Aorta (tissue), 5 donors: ENCODE results near the gene SMARCAD1. TPM values are rescaled to one million over a fixed set of nuclear protein-coding genes. Genes with fewer than 3 reads are reported as not detected.
"Not testable (repeated sequence)": the region's sequence is repeated elsewhere in the genome, so short reads cannot be mapped to it uniquely, and the experiment has no call there.

Source experiments
- ATAC-seq: fragments of 200-7000 bp; cut with Tn5 transposase; one replicate; pipeline ENCODE4 v1.9.1; 2022; ENCODE audit warnings: moderate library complexity; ENCODE audit not compliant: low FRiP score
- DNase-seq, 2 donors: peaks; one replicate each; pipeline ENCODE4 v3.0.0-alpha.2; 2020
- H3K27ac ChIP-seq, 2 donors: one replicate each; pipeline ENCODE4 v1.5.1; 2013; ENCODE audit warnings: low read length in 2 of 2, mild to moderate bottlenecking in 2 of 2, moderate library complexity in 2 of 2, control low read depth in 1 of 2, inconsistent platforms in 1 of 2, low read depth in 1 of 2
- H3K27me3 ChIP-seq, 2 donors: one replicate each; pipeline ENCODE4 v1.6.1; 2013; ENCODE audit warnings: control low read depth in 1 of 2, low read length in 1 of 2, mild to moderate bottlenecking in 1 of 2, moderate library complexity in 1 of 2; ENCODE audit not compliant: insufficient read depth in 2 of 2, control insufficient read depth in 1 of 2
- H3K36me3 ChIP-seq, 2 donors: one replicate each; pipeline ENCODE4 v1.6.1; 2013; ENCODE audit warnings: control low read depth in 1 of 2, low read length in 1 of 2, mild to moderate bottlenecking in 1 of 2; ENCODE audit not compliant: insufficient read depth in 2 of 2, control insufficient read depth in 1 of 2
- H3K4me1 ChIP-seq, 2 donors: one replicate each; pipeline ENCODE4 v1.6.1; 2013; ENCODE audit warnings: low read length in 2 of 2, control low read depth in 1 of 2, mild to moderate bottlenecking in 1 of 2, moderate library complexity in 1 of 2; ENCODE audit not compliant: insufficient read depth in 2 of 2, control insufficient read depth in 1 of 2
- H3K4me3 ChIP-seq, 2 donors: one replicate each; pipeline ENCODE4 v1.5.1; 2013; ENCODE audit warnings: low read length in 2 of 2, control low read depth in 1 of 2, mild to moderate bottlenecking in 1 of 2
- H3K9me3 ChIP-seq: one replicate; pipeline ENCODE4 v1.6.1; 2013; ENCODE audit warnings: mild to moderate bottlenecking, low read length; ENCODE audit not compliant: control insufficient read depth
- WGBS, 2 donors: extraction: QIAGEN DNeasy Blood & Tissue Kit; methylation state at CpG; one replicate each; pipeline ENCODE4 v1.1.7; 2013; 5-methylcytosine and 5-hydroxymethylcytosine counted together
- intact Hi-C, 2 donors: fragments of 100-400 bp; cut with DNase I; formaldehyde crosslinking; loops; one replicate each; pipeline versions ENCODE4 v1.14.2 to v1.15.0; 2022
- polyA plus RNA-seq, 2 donors: library from polyadenylated mRNA; stranded (reverse); fragments of 200-250 nt; gene quantifications; one replicate each; pipeline ENCODE4 v1.2.3, GENCODE V29; 2013
- total RNA-seq, 2 donors: library from RNA; stranded (reverse); fragmentation: NEBNext Ultra II Directional; extraction: Animal tissue kit (Norgen Biotek cat#: 25700); gene quantifications; one replicate each; pipeline ENCODE4 v1.2.1, GENCODE V29; 2021
- donor health status: healthy with polysubstance abuse.
- donor health status: Bipolar disorder and iron deficiency.
- donor health status: DM: no; HTN: no; CAD: no.
- donor health status: DM: no; HTN: no; CAD: no.
- donor health status: DM: yes; HTN: yes; CAD: no.

The SMARCAD1 gene
- total and polyA plus RNA-seq, 4 donors: 2.9 to 27.8 (median 15.1) TPM

GRCh38 chr4:94336791-94337190, 129.1 kb downstream of the SMARCAD1 start:
- H3K4me3 ChIP-seq, H3K27me3 ChIP-seq, intact Hi-C loops, H3K36me3 ChIP-seq, DNase-seq, H3K9me3 ChIP-seq, ATAC-seq, H3K27ac ChIP-seq, H3K4me1 ChIP-seq: not testable (repeated sequence)
- 90 to 93% methylated on average over 5 of the region's 5 CpGs for WGBS, 2 donors

DNA sequence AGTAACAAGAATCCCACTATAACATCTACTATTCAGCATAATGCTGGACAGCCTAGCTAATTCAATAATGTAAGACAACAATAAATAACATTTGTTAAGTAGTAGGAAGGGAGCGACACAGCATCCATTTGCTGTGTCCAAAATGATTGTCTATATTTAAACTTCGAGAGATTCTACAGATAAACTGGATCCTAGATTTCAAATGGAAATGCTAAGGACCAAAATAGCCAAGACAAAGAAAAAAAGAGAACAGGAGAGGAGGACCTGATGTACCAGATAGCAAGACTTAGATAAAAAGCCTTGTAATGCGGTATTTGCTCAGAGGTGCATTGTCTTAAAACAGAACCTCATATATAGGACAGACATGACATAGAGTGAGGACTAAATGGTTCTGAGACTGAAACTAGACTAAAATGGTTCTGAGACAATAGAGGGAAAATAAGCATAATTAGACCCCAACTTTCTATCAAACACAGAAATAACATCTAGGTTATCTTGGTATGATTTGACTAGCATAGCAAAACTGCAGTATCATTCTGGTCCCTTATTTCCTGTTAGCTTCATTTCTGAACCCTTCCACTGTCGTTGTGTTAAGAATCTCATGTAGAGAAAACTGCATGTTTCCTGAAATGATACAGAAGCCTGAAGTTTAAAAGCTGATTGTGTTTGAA, 131.2 kb downstream of the SMARCAD1 start:
- 75% methylated on average over 4 of the region's 4 CpGs for WGBS, 2 donors
- no peaks in the 10 kb centered on the region for H3K36me3 ChIP-seq
- intact Hi-C loops: no loop called here
- H3K9me3 ChIP-seq: no peaks in the 10 kb centered on the region
- H3K4me1 ChIP-seq: no peaks in the 10 kb centered on the region
- ATAC-seq: no peak
- no peak overlapping the region for H3K27ac ChIP-seq
- no peaks in the 10 kb centered on the region for H3K27me3 ChIP-seq
- DNase-seq: no peak
- no peak overlapping the region for H3K4me3 ChIP-seq

DNA sequence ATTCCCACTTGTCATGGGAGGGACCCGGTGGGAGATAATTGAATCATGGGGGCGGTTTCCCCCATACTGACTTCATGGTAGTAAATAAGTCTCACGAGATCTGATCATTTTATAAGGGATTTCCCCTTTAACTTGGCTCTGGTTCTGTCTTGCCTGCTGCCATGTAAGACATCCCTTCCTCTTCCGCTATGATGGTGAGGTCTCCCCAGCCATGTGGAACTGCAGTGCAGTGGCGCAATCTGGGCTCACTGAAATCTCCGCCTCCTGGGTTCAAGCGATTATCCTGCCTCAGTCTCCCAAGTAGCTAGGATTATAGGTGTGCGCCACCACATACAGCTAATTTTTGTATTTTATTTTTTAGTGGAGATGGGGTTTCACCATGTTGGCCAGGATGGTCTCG, 132.1 kb downstream of the SMARCAD1 start:
- ATAC-seq: no peak
- WGBS, 2 donors: 85 to 92% methylated on average over 9 of the region's 9 CpGs

More for the DNA sequence above, 132.1 kb downstream of the SMARCAD1 start:
- no peaks in the 10 kb centered on the region for H3K27me3 ChIP-seq
- no peak overlapping the region for H3K27ac ChIP-seq
- H3K4me3 ChIP-seq: no peak overlapping the region
- no peaks in the 10 kb centered on the region for H3K36me3 ChIP-seq
- intact Hi-C loops: no loop called here
- H3K4me1 ChIP-seq: no peaks in the 10 kb centered on the region
- no peak for DNase-seq
- H3K9me3 ChIP-seq: no peaks in the 10 kb centered on the region

Other genes with a start within 250 kb of the SMARCAD1 start
- 1 to 10 TPM; 3.2 to 5.7 TPM for gene HPGDS, start 135.0 kb downstream of the SMARCAD1 start, total RNA-seq
- 10 to 100 TPM in 1 of 2 donors, under 1 TPM in 1; 0.26 to 11.3 TPM for gene HPGDS, start 135.0 kb downstream of the SMARCAD1 start, polyA plus RNA-seq
- gene PDLIM5, start 244.1 kb downstream of the SMARCAD1 start, total RNA-seq: 100 to 1,000 TPM; 374 to 762 TPM
- gene PDLIM5, start 244.1 kb downstream of the SMARCAD1 start, polyA plus RNA-seq: 10 to 100 TPM; 64.4 to 82.7 TPM